Activated CD8-positive, alpha-beta memory T cell treated with anti-CD3 and anti-CD28 coated beads, Interleukin-2, amount 10 ng/mL, durations not matched to agents 7 days and 5 days (primary cell): ENCODE measurements around the gene TSFM. TPM values are rescaled to one million over a fixed set of nuclear protein-coding genes. Genes with fewer than 3 reads are reported as not detected.
A peak's percentile ranks its signal among the peaks of the same experiment; 100 is the strongest.

Source experiments
- ATAC-seq: fragments of 150-1000 bp; cut with Tn5 transposase; one replicate; pipeline ENCODE4 v1.10.0; 2021; ENCODE audit warnings: moderate library complexity
- CTCF ChIA-PET: fragments of 350-600 bp; sonication (Branson Sonifier 250); formaldehyde crosslinking; loops from one replicate; lab custom pipeline; 2021; ENCODE audit warnings: antibody characterized with exemption; lab: Charles Lee
- DNase-seq: peaks from one replicate; pipeline ENCODE4 v3.0.0-alpha.2; 2020
- H3K27ac Mint-ChIP-seq: one replicate; pipeline ENCODE4 v1.8.0; 2021; ENCODE audit warnings: mild to moderate bottlenecking, mixed read lengths
- H3K27me3 Mint-ChIP-seq: one replicate; pipeline ENCODE4 v1.8.0; 2021; ENCODE audit warnings: mixed read lengths
- H3K36me3 Mint-ChIP-seq: one replicate; pipeline ENCODE4 v1.8.0; 2021; ENCODE audit warnings: mild to moderate bottlenecking, mixed read lengths
- H3K4me1 Mint-ChIP-seq: one replicate; pipeline ENCODE4 v1.8.0; 2021; ENCODE audit warnings: mixed read lengths
- H3K4me3 Mint-ChIP-seq: one replicate; pipeline ENCODE4 v1.8.0; 2021; ENCODE audit warnings: mild to moderate bottlenecking, moderate library complexity, mixed read lengths
- H3K9me3 Mint-ChIP-seq: one replicate; pipeline ENCODE4 v1.8.0; 2022; ENCODE audit warnings: low read depth, mixed read lengths
- total RNA-seq, 2 experiments: library from RNA; stranded (reverse); gene quantifications; one replicate each; pipeline ENCODE4 v1.2.3, GENCODE V29; 2021

TSFM gene
- total RNA-seq, 2 experiments from 2014 or later: 32.2 to 45.8 TPM

- Mint-ChIP-seq H3K27me3 (no peaks in the 10 kb centered on the region), H3K4me3 (no peak overlapping the region), H3K4me1 (peaks cover 63% of the 10 kb centered on the region), H3K9me3 (no peaks in the 10 kb centered on the region), H3K36me3 (peaks cover 7% of the 10 kb centered on the region), H3K27ac (no peak overlapping the region)
- CTCF ChIA-PET: interaction anchor here (0.6 to 7.7 kb wide), 13 partner anchors 12 to 121 kb away, joined by 3 to 68 read pairs (median 4); partner anchors contain the start of genes ATP23, CTDSP2 and TSFM
- ATAC-seq (no peak), DNase-seq (no peak)
Observed at GRCh38 chr12:57832966-57833365, 50.4 kb downstream of the TSFM start.

GRCh38 chr12:57833672-57834071, 51.1 kb downstream of the TSFM start:
- H3K4me3 Mint-ChIP-seq: no peak overlapping the region
- H3K4me1 Mint-ChIP-seq: peaks cover 70% of the 10 kb centered on the region
- CTCF ChIA-PET: interaction anchor here (1.1 to 7.7 kb wide), 9 partner anchors 11 to 108 kb away, joined by 3 to 68 read pairs (median 7); partner anchors contain the start of genes ATP23, CTDSP2 and TSFM
- H3K27me3 Mint-ChIP-seq: no peaks in the 10 kb centered on the region
- DNase-seq: no peak
- H3K27ac Mint-ChIP-seq: no peak overlapping the region
- H3K36me3 Mint-ChIP-seq: peaks cover 4% of the 10 kb centered on the region
- no peaks in the 10 kb centered on the region for H3K9me3 Mint-ChIP-seq
- no peak for ATAC-seq

- Mint-ChIP-seq H3K27me3 (no peaks in the 10 kb centered on the region), H3K27ac (peak overlapping the region; percentile 59), H3K9me3 (no peaks in the 10 kb centered on the region), H3K36me3 (no peaks in the 10 kb centered on the region), H3K4me1 (peaks cover 76% of the 10 kb centered on the region), H3K4me3 (no peak overlapping the region)
- DNase-seq (no peak), ATAC-seq (no peak)
- CTCF ChIA-PET: interaction anchor here (1.9 to 7.7 kb wide), 4 partner anchors 11 to 73 kb away, joined by 7 to 68 read pairs (median 50); partner anchors contain the start of gene CTDSP2
Observed at GRCh38 chr12:57834086-57834876, 51.7 kb downstream of the TSFM start.

GRCh38 chr12:57835366-57836288, 53.0 kb downstream of the TSFM start:
- Mint-ChIP-seq H3K27me3 (no peaks in the 10 kb centered on the region), H3K4me3 (no peak overlapping the region), H3K9me3 (no peaks in the 10 kb centered on the region), H3K27ac (peak overlapping the region; percentile 89), H3K36me3 (no peaks in the 10 kb centered on the region), H3K4me1 (peaks cover 79% of the 10 kb centered on the region)
- no peak for ATAC-seq
- DNase-seq: no peak
- CTCF ChIA-PET: interaction anchor here (0.9 to 7.7 kb wide), 10 partner anchors 8 to 76 kb away, joined by 3 to 56 read pairs (median 4); no protein-coding TSS in a partner anchor

- Mint-ChIP-seq H3K36me3 (no peaks in the 10 kb centered on the region), H3K27ac (peak overlapping the region; percentile 89), H3K9me3 (no peaks in the 10 kb centered on the region), H3K4me1 (peaks cover 84% of the 10 kb centered on the region), H3K27me3 (no peaks in the 10 kb centered on the region), H3K4me3 (peak overlapping the region; percentile 51)
- DNase-seq: peak; percentile 75
- CTCF ChIA-PET: interaction anchor here (0.8 to 7.7 kb wide), 15 partner anchors 7 to 80 kb away, joined by 3 to 56 read pairs (median 4); partner anchors contain the start of genes EEF1AKMT3, METTL1 and TSFM
- ATAC-seq: peak; percentile 59
Observed at GRCh38 chr12:57836442-57837375, 54.1 kb downstream of the TSFM start.

GRCh38 chr12:57837864-57838562, 55.4 kb downstream of the TSFM start:
- Mint-ChIP-seq H3K4me1 (peaks cover 86% of the 10 kb centered on the region), H3K4me3 (no peak overlapping the region), H3K27ac (peak overlapping the region; percentile 84), H3K9me3 (no peaks in the 10 kb centered on the region), H3K36me3 (no peaks in the 10 kb centered on the region), H3K27me3 (no peaks in the 10 kb centered on the region)
- DNase-seq (no peak), ATAC-seq (peak; percentile 38)
- CTCF ChIA-PET: interaction anchor here (1.4 to 7.7 kb wide), 7 partner anchors 9 to 81 kb away, joined by 3 to 56 read pairs (median 8); partner anchors contain the start of genes CTDSP2 and TSFM

GRCh38 chr12:57838594-57839302, 56.2 kb downstream of the TSFM start:
- peak overlapping the region; percentile 84 for H3K27ac Mint-ChIP-seq
- peak; percentile 67 for DNase-seq
- peak overlapping the region; percentile 12 for H3K4me3 Mint-ChIP-seq
- H3K4me1 Mint-ChIP-seq: peaks cover 86% of the 10 kb centered on the region
- CTCF ChIA-PET: interaction anchor here (1.4 to 7.7 kb wide), 5 partner anchors 9 to 73 kb away, joined by 3 to 56 read pairs (median 8); partner anchors contain the start of genes CTDSP2 and TSFM
- no peaks in the 10 kb centered on the region for H3K36me3 Mint-ChIP-seq
- peak; percentile 65 for ATAC-seq
- H3K27me3 Mint-ChIP-seq: no peaks in the 10 kb centered on the region
- no peaks in the 10 kb centered on the region for H3K9me3 Mint-ChIP-seq

GRCh38 chr12:57839996-57840395, 57.4 kb downstream of the TSFM start:
- Mint-ChIP-seq H3K36me3 (peaks cover 2% of the 10 kb centered on the region), H3K27ac (no peak overlapping the region), H3K4me3 (no peak overlapping the region), H3K9me3 (no peaks in the 10 kb centered on the region), H3K4me1 (peaks cover 84% of the 10 kb centered on the region), H3K27me3 (no peaks in the 10 kb centered on the region)
- CTCF ChIA-PET: interaction anchor here (1.0 kb wide), 1 partner anchor 65 kb away, joined by 3 read pairs; no protein-coding TSS in a partner anchor
- ATAC-seq (no peak), DNase-seq (no peak)

GRCh38 chr12:57840726-57841125, 58.1 kb downstream of the TSFM start:
- CTCF ChIA-PET: interaction anchor here (1.0 kb wide), 1 partner anchor 64 kb away, joined by 3 read pairs; no protein-coding TSS in a partner anchor
- peaks cover 2% of the 10 kb centered on the region for H3K36me3 Mint-ChIP-seq
- no peak overlapping the region for H3K27ac Mint-ChIP-seq
- H3K4me1 Mint-ChIP-seq: peaks cover 79% of the 10 kb centered on the region
- H3K27me3 Mint-ChIP-seq: no peaks in the 10 kb centered on the region
- H3K4me3 Mint-ChIP-seq: no peak overlapping the region
- DNase-seq (no peak), ATAC-seq (no peak)
- H3K9me3 Mint-ChIP-seq: no peaks in the 10 kb centered on the region

- Mint-ChIP-seq H3K27me3 (no peaks in the 10 kb centered on the region), H3K36me3 (peaks cover 2% of the 10 kb centered on the region), H3K27ac (no peak overlapping the region), H3K9me3 (no peaks in the 10 kb centered on the region), H3K4me3 (no peak overlapping the region), H3K4me1 (peaks cover 72% of the 10 kb centered on the region)
- CTCF ChIA-PET: interaction anchor here (4.5 kb wide), 1 partner anchor 62 kb away, joined by 42 read pairs; no protein-coding TSS in a partner anchor
- ATAC-seq: no peak
- DNase-seq: no peak
Observed at GRCh38 chr12:57841445-57841844, 58.9 kb downstream of the TSFM start.
